ENCODE results near the gene LMF2.
"Not testable (repeated sequence)": the region's sequence is repeated elsewhere in the genome, so short reads cannot be mapped to it uniquely, and the experiment has no call there.

LMF2 gene

GRCh38 chr22:50522806-50523438 is 15.4 kb upstream of the LMF2 start:
- no peak for DNase-seq

DNA sequence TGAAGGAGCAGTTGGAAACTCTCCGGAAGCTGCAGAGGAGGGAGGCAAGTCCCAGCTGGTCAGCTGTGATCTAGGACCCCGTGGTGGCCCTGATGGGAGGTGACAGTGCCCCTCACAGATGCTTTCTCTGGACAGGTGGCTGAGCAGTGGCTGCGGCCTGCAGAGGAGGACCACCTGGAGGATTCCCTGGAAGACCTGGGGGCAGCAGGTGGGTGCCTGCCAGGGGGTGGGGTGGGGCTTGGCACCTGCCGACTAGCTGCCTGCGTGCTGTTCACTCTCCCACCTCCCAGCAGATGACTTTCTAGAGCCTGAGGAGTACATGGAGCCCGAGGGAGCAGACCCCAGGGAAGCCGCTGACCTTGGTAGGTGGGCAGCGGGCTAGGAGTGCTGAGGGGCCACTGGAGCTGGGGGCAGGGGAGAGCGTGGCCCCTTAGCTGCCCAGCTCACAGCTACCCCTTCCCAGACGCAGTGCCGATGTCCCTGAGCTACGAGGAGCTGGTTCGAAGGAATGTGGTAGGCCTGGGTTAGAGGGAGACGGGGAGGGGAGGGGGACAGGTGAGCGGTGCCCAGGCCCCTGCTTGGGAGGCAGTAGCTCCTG is 14.8 kb upstream of the LMF2 start:
- DNase-seq, result no peak

DNA sequence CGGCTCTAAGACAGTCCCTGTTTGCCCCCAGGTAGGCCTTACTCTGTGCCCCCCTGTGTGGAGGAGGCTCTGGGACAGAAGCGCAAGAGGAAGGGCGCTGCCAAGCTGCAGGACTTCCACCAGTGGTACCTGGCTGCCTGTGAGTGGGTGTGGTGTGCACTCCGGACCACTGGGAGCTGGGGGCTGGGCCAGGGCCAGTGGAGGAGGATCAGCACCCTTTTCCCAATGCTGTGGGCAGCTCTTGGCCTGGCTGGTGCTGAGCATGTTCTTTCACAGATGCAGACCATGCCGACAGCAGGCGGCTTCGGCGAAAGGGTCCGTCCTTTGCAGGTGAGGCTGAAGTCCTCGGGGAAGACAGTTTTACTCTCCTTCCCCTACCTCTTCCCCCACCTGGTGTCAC is 14.2 kb upstream of the LMF2 start:
- DNase-seq, result no peak

DNA sequence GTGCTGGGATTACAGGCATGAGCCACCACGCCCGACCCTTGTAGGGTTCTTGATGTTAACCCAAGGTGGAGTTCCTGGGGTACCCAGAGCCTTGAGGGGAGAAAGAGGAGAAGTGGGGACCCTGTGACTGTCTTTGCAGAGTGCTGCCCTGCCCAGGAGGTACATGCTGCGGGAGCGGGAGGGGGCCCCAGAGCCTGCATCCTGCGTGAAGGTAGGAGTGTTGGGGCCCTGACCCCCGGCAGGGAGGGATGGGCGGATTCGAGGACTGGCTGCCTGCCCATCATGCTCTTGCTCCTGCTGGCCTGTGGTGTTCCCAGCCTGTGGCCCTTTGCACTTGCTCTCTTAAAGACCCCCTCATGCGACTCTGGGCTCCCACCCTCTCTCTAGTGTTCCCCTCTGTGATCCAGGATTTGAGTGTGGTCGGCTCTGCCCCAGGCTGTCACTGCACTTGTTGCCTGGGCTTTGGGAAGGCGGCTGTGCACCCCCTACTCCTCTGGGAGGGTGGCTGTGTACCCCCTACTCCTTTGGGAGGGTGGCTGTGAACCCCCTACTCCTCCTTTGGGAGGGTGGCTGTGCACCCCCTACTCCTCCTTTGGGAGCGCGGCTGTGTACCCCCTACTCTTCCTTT is 13.4 kb upstream of the LMF2 start:
- DNase-seq, result no peak

DNA sequence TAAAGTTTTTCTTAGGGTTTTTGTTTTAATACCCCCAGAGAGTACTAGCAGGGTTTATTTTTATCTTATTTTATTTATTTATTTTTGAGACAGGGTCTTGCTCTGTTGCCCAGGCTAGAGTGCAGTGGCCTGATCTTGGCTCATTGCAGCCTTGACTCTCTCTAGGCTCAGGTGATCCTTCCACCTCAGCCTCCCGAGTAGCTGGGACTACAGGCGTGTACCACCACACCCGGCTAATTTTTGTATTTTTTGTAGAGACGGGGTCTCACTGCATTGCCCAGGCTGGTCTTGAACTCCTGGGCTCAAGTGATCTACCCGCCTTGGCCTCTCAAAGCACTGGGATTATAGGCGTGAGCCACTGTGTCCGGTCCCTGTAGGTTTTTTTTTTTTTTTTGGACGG is 12.7 kb upstream of the LMF2 start:
- not testable (repeated sequence) for DNase-seq

DNA sequence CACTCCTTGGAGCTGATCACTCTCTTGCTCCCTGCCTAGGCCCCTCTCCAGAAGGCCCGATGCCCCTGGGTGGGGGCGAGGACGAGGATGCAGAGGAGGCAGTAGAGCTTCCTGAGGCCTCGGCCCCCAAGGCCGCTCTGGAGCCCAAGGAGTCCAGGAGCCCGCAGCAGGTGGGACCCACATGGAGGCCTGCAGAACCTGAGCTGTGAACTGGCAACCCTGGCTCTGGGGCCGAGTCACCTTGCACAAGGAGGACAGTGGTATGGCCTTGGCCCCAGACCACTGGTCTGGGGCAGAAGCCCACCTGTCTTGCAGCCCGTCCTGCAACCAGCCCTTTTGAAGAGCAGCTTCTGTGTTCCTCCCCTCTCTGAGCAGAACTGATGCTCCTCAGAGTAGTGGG is 11.6 kb upstream of the LMF2 start:
- DNase-seq, result no peak

GRCh38 chr22:50518606-50519005 is 11.1 kb upstream of the LMF2 start:
- no peak for DNase-seq

GRCh38 chr22:50517495-50518260 is 10.2 kb upstream of the LMF2 start:
- no peak for DNase-seq

DNA sequence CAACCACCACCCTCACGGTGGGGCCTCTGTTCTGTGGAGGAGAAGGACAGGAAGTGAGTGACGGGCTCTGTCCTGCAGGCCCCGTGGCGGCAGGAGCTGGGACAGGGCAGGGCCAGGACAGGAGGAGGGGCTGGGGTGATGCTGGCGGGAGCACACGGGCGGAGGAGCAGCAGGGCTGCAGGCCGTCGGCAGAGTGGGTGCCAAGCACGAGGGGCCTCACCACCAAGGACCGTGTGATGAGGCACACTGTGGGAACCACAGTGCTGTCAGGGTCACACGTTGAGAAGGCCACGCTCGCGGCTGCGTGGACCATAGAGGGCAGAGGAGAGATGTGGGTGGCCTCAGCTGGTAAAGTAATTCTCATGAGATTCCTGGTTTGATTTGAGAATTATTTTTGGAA is 9.4 kb upstream of the LMF2 start:
- no peak for DNase-seq

- DNase-seq, result no peak
Observed at GRCh38 chr22:50516068-50516467, 8.6 kb upstream of the LMF2 start.

DNA sequence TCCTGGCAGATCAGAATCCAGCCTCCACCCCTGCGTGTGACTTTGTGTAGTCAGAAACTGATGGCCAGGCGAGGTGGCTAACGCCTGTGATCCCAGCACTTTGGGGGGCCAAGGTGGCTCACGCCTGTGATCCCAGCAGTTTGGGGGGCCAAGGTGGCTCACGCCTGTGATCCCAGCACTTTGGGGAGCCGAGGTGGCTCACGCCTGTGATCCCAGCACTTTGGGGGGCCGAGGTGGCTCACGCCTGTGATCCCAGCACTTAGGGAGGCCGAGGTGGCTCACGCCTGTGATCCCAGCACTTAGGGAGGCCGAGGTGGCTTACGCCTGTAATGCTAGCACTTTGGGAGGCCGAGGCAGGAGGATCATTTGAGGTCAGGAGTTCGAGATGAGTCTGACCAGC is 5.7 kb upstream of the LMF2 start:
- DNase-seq, result no peak

DNA sequence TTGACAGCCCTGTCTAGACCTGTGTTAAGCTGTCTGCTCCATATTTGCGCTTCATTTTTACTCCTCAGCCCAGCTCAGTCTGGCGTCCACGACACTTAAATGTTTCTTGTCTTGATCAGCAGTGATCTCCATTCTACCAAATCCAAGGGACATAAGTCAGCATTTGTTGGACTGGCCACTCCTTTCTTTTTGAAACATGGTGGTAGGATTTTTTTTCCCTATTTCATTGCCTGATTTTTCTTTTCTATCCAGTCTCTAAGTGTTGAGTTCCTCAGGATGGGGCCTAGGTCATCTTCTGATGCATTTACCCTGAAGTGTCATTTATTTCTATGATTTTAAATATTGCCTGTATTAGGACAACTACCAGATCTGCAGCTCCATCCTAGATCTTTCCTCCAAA is 1.4 kb upstream of the LMF2 start:
- no peak for DNase-seq

- DNase-seq, result peak; percentile 89
Observed at GRCh38 chr22:50507991-50508884, 736 bp upstream of the LMF2 start, which contains the start of gene NCAPH2. NCAPH2 (plus strand) TSS chr22:50508224; CDS start chr22:50508338, 114 bp downstream.

DNA sequence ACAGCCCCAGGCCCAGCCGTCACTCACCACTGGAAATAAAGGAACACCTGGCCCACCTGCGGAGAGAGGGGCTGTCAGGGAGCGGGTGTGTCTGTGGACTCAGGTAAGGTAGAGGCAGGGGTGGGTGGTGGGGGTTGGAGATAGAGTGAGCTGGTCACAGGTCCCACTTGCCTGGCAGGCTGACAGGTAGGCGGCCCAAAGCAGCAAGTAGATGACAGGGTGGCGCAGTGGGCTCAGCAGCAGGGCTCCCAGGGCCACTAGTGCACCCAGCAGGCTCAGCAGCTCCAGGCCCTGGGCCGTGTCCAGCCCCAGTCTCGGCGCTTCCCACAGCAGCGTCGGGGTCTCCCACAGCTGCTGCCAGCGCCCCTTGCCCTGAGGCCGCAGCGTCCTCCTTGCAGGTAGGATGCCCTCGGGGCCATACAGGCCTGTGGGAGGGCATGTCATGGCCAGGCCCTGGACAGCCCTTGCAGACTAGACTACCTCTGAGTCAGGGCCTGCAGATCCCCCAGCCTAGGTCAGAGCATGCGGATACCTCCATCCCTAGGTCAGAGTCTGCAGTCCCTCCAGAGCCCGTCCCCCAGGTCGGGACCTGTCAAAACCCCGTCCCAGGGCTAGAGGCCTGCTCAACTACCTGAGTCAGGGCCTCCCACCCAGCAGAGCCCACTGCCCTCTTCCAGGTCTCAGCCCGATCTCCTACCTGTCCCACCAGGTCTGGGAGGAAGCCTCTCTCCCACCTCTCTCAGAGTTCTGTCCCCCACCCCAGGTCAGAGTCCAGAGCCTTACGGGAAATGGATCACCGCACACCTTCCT is 686 bp downstream of the LMF2 start:
- DNase-seq, result peak; percentile 65

DNA sequence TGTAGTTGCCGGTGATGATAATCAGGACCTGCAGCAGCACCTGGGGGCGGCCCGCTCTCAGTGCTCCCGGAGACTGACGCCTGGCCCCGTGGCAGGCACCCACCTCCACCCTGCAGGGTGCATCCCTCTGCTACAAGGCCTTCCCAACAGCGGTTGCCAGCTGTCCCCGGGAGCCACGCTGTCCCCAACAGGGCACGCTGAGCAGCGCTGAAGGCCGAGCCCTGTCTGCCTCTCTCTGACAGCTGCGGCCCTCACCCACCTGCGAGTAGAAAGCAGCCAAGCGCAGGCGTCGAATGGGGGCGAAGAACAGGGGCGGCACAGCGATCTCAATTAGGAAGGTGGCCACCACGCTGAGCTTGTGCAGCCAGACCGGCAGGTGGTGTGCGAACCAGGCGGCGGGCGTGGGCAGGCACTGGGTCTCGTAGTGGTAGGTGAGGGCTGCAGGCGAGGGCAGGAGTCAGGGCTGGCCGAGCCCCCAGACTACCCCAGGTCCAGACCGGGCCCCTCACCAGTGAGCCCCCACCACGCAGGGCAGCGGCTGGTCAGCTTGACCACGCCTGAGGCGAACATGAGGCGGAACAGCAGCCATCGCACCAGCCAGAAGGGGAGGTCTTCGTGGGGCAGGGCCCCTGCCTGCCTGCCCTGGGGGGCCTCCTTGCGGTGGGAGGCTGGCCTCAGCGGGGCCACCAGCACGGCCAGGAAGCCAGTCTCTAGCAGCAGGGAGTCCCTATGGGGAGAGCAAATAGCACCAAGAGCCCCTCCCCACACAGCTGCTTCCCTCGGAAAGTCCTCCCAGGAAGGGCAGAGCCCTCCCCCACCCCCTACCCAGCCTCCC is 1.5 kb downstream of the LMF2 start:
- peak; percentile 95 for DNase-seq

GRCh38 chr22:50505276-50505775 is 2.2 kb downstream of the LMF2 start:
- no peak for DNase-seq

GRCh38 chr22:50504369-50505211 is 2.9 kb downstream of the LMF2 start:
- no peak for DNase-seq

DNA sequence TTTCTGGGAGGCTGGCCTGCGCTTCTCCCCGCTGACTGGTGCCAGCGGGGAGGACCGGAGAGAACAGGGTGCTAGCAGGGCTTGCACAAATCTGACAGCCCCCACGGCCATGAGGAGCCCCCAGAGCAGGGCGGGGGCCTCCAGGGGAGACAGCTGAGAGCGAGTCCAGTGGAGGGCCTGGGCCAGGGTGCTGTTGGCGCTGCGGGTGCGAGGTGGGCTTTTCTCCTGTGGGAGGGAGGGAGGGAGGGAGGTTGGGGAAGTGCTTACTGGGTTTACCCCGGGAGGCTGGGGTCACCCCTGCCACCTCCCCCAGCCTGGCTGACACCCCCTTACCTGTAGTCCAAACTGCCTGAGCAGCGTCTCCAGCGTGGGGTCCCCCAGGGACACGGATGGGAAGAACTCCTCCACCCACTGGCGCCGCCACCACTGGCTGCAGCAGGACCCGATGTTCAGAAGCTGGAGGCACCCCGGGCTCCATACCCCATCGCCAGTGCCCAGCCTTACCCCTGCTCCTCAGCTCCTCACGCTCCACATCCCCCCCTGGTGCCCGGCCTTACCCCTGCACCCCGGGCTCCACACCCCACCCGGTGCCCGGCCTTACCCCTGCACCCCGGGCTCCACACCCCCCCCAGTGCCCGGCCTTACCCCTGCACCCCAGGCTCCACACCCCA is 3.9 kb downstream of the LMF2 start:
- DNase-seq, result no peak

Data from NCI-H146 (cell line).